ENCODE measurements around the gene LSAMP.

The LSAMP gene

DNA sequence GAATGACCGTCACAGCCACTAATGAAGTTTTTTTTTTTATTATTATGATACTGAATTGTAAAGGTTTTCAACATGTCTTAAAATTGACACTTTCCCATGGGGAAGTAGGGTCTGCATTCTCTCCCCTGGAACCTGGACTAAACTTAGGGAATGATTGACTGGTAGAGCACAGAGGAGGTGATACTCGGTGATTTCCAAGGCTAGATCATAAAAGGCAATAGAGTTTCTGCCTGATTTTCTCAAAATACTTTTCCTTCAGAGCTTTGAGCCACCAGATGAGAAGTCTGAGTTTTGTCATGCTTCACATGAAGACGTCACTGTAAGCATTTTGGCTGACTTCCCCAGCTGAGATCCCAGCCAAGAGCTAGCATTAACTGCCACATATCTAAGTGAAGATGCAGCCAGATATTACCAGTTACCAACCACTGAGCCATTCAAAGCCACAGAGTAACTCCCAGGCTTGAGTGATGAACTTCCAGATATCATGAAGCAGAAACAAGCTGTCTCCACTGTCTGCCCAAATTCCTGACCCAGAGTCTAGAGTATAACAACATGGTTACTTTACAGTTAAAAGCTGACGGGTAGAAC lies 105.8 kb downstream of the LSAMP start:
- H3K4me3 ChIP-seq (ENCODE audit: control insufficient read depth, low read depth, low read length), result no peak overlapping the region
- TF ChIP-seq, protein P1, sequence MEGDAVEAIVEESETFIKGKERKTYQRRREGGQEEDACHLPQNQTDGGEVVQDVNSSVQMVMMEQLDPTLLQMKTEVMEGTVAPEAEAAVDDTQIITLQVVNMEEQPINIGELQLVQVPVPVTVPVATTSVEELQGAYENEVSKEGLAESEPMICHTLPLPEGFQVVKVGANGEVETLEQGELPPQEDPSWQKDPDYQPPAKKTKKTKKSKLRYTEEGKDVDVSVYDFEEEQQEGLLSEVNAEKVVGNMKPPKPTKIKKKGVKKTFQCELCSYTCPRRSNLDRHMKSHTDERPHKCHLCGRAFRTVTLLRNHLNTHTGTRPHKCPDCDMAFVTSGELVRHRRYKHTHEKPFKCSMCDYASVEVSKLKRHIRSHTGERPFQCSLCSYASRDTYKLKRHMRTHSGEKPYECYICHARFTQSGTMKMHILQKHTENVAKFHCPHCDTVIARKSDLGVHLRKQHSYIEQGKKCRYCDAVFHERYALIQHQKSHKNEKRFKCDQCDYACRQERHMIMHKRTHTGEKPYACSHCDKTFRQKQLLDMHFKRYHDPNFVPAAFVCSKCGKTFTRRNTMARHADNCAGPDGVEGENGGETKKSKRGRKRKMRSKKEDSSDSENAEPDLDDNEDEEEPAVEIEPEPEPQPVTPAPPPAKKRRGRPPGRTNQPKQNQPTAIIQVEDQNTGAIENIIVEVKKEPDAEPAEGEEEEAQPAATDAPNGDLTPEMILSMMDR (IDR thresholded peaks at IDR 0.05; ENCODE audit: control insufficient read depth, insufficient read depth, low read depth, low read length, missing control alignments), result no peak
- DNase-seq (ENCODE audit: low read depth), result no peak

DNA sequence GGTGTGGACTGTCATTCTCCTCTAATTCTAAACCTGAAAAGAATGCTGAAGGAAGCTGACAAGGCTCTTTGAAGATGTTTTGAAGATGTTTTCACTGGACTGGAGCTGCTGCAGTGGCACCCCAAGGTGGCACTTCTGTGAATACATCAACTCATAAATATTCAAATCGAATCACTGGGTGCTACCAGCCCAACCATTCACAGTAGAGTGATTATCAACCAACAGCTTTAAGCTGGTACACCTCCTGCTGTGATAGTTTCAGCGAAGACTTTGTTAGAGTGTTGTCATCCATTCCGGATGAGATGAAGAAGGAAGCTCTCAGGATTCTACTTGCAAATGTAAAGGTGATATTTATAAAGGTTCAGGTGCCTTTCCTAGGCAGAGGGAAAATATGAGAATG lies 106.6 kb downstream of the LSAMP start:
- no peak for DNase-seq (ENCODE audit: low read depth)
- H3K4me3 ChIP-seq (ENCODE audit: control insufficient read depth, low read depth, low read length), result no peak overlapping the region
- TF ChIP-seq, protein P1 (IDR thresholded peaks at IDR 0.05; ENCODE audit: control insufficient read depth, insufficient read depth, low read depth, low read length, missing control alignments), result no peak

DNA sequence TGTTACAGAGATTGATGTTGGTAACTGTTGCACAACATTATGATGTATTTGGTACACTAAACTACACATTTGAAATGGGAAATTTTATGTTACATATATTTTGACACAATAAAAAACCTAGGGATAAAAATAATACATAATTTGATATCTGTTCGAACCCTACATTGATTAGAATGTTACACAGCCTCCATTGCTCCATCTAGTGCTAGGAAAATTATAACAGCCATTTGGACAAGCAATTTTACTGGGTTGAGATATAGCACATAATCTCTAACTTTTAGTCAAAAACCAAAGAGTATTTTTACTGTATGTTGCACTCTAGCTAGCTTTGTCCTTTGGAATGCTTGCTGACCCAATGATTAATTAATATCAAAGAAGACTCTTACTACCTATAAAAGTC lies 108.1 kb downstream of the LSAMP start:
- no peak overlapping the region for H3K4me3 ChIP-seq (ENCODE audit: control insufficient read depth, low read depth, low read length)
- no peak for DNase-seq (ENCODE audit: low read depth)
- TF ChIP-seq, protein P1 (IDR thresholded peaks at IDR 0.05; ENCODE audit: control insufficient read depth, insufficient read depth, low read depth, low read length, missing control alignments), result no peak

DNA sequence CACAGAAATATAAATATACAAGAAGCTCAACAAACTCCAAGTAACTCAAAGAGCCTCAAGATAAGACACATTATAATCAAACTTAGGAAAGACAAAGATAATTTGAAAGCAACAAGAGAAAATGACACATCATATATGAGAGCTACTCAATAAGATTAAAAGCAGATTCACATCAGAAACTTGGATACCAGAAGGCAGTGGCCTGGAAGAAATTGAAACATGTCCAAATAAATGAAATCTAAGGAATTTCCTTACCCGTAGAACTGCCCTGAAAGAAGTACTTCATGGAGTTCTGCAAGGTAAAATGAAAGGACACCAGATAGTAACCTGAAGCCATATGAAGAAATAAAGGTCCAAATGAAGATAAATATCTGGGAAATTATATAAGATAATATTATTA lies 113.9 kb downstream of the LSAMP start:
- H3K4me3 ChIP-seq (ENCODE audit: control insufficient read depth, low read depth, low read length), result no peak overlapping the region
- TF ChIP-seq, protein P1 (IDR thresholded peaks at IDR 0.05; ENCODE audit: control insufficient read depth, insufficient read depth, low read depth, low read length, missing control alignments), result no peak
- no peak for DNase-seq (ENCODE audit: low read depth)

DNA sequence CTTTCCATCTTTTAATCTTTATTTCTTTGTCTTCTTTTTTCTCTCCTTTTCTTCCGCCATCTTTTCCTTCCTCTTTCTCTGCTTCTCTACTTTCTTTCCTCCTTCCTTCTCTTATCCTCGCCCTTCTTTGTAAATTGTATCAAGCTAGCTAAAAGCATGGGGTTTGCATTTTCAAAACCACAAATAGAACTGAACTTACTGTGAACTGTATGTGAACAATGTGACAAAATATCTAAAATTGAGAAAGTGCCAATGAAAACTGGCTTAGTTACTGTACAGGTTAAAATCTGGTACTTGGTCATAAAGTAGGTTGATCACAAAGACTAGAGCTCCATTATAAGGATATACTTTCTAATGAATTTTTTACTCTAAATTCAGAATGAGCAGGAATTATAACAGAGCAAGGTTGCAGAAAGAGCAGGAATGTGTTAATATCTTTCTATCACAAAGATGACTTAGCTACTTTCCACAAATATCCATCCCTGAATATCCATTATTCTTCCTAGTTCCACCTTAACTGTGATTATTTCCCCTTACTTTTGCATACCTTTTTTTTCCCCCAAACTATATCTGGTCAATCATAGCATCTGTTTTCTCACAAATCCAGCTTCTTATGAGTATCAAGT lies 122.4 kb downstream of the LSAMP start:
- TF ChIP-seq, protein P1 (IDR thresholded peaks at IDR 0.05; ENCODE audit: control insufficient read depth, insufficient read depth, low read depth, low read length, missing control alignments), result no peak
- no peak for DNase-seq (ENCODE audit: low read depth)
- H3K4me3 ChIP-seq (ENCODE audit: control insufficient read depth, low read depth, low read length), result no peak overlapping the region

DNA sequence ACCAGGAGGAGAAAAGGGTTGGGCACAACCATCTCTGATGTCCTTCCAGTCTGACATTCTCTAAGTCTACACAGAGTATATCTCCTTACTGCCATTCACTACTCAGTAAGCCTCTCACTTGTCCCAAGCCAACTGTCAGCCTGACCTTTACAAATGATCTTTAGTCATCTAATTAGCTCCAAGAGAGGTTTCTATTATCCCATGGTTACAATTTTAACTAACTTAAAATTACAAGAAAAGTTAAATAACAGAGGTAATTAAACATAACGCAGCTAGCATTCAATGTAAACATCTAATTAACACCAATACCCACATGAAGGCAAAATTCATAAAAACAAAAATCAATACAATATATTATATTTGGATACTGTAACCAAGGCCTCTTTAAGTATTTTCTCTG lies 126.9 kb downstream of the LSAMP start:
- DNase-seq (ENCODE audit: low read depth), result no peak
- TF ChIP-seq, protein P1 (IDR thresholded peaks at IDR 0.05; ENCODE audit: control insufficient read depth, insufficient read depth, low read depth, low read length, missing control alignments), result no peak
- no peak overlapping the region for H3K4me3 ChIP-seq (ENCODE audit: control insufficient read depth, low read depth, low read length)
